ENCODE measurements around the gene TP53INP2. TPM values are rescaled to one million over a fixed set of nuclear protein-coding genes. Genes with fewer than 3 reads are reported as not detected.

TP53INP2 gene
- total and polyA plus RNA-seq, 2 of the 13 experiments (the other 11 are each of a cell fraction or from before 2014, with no cell fraction given) = 5.2 to 18.8 TPM

- TF ChIP-seq ZZZ3 (CRISPR knock-in tag; IDR thresholded peaks at IDR 0.05; ENCODE audit: borderline replicate concordance) (no peak), ZNF674 (CRISPR knock-in tag; IDR thresholded peaks at IDR 0.05; ENCODE audit: low read depth) (no peak; the same call in 1 of the 2 replicates), ZNF768 (CRISPR knock-in tag; IDR thresholded peaks at IDR 0.05) (no peak)
Measured at GRCh38 chr20:34703424-34704176, 544 bp upstream of the TP53INP2 start (continued).

- H3K4me2 ChIP-seq (ENCODE audit: low read depth, low read length) = peak overlapping the region; percentile 97
- no peak for FAIRE-seq
- POLR2A ChIA-PET = interaction anchor here (1.0 to 7.9 kb wide), 9 partner anchors 12 to 189 kb away, joined by 3 to 168 read pairs (median 9); partner anchors contain the start of genes DYNLRB1 and PIGU
- H3K4me1 ChIP-seq (ENCODE audit: insufficient read depth, low read length) = peaks cover 63% of the 10 kb centered on the region
- H3K27ac ChIP-seq (ENCODE audit: extremely low read length, insufficient read depth, low read length) = peak overlapping the region; percentile 92
- peak; percentile 0 for ATAC-seq
- no peaks in the 10 kb centered on the region; a peak in 1 of 5 replicates for H3K27me3 ChIP-seq (ENCODE audit: control insufficient read depth in 1 of 2, insufficient read depth in 2 of 2, low read length in 2 of 2)
- WGBS (ENCODE audit: low lambda C conversion rate) = 6% methylated on average over 5 of the region's 5 CpGs
- no peaks in the 10 kb centered on the region for H3K9me3 ChIP-seq (ENCODE audit: low read length)
- DNase-seq (ENCODE audit: low spot score) = no peak
- no peaks in the 10 kb centered on the region for H3K36me3 ChIP-seq (replicated peaks in 1 of 2; ENCODE audit: control insufficient read depth in 1 of 2, insufficient read depth in 2 of 2, low read length in 2 of 2)
- H4K20me1 ChIP-seq (ENCODE audit: insufficient read depth, low read length) = no peaks in the 10 kb centered on the region
- TSS peak; percentile 70 for BruUV-seq (replicated peaks)
- no peak overlapping the region for H2AFZ ChIP-seq (ENCODE audit: low read length)
- CTCF ChIA-PET (ENCODE audit: low intra/inter-chr PET ratio, low total read pairs) = no interaction called here
- H3K79me2 ChIP-seq (ENCODE audit: insufficient read depth, low read length) = peaks cover 15% of the 10 kb centered on the region
- intact Hi-C loops (cut with micrococcal nuclease; ENCODE audit: unreplicated experiment) (loop anchor here (5.0 to 10.0 kb wide), 3 partner anchors 60 to 168 kb away; no protein-coding TSS in a partner anchor), in situ Hi-C loops (cut with HindIII; ENCODE audit: extremely low pct_ligation_motif_present, low pct_unique_long_range_greater_than_20kb) (loop anchor here (10.0 kb wide), 1 partner anchor 400 kb away; the partner anchor contains the start of gene AHCY)
- peak overlapping the region; percentile 96 for H3K9ac ChIP-seq (ENCODE audit: insufficient read depth, low read depth, low read length)
- H3K4me3 ChIP-seq (replicated peaks in 1 of 3; ENCODE audit: insufficient read depth in 1 of 3, low read depth in 2 of 3, low read length in 3 of 3) = peak overlapping the region; percentile 82 to 98 (median 84)
- TF ChIP-seq KAT7 (CRISPR knock-in tag; IDR thresholded peaks at IDR 0.05; ENCODE audit: borderline replicate concordance) = no peak
- TF ChIP-seq SALL2 (CRISPR knock-in tag; IDR thresholded peaks at IDR 0.05) = peak; percentile 17; the same call in 1 of the 2 replicates
- 0 out of 2 replicates have a peak, but pooled peaks have one; percentile 20 for TF ChIP-seq ZBTB37 (CRISPR knock-in tag; IDR thresholded peaks at IDR 0.05)
- TF ChIP-seq CHD4 (IDR thresholded peaks at IDR 0.05; ENCODE audit: borderline replicate concordance, low read length) = 0 out of 2 replicates have a peak, but pooled peaks have one; percentile 11
- TF ChIP-seq ZFY (CRISPR knock-in tag; IDR thresholded peaks at IDR 0.05) = no peak
- 0 out of 2 replicates have a peak, but pooled peaks have one; percentile 41 for TF ChIP-seq ZNF430 (CRISPR knock-in tag; IDR thresholded peaks at IDR 0.05)
- 0 out of 2 replicates have a peak, but pooled peaks have one; percentile 7 for TF ChIP-seq SNAPC4 (CRISPR knock-in tag; IDR thresholded peaks at IDR 0.05)
- TF ChIP-seq RNF219 (CRISPR knock-in tag; IDR thresholded peaks at IDR 0.05) = 0 out of 2 replicates have a peak, but pooled peaks have one; percentile 9
- 0 out of 2 replicates have a peak, but pooled peaks have one; percentile 9 for TF ChIP-seq ZNF17 (CRISPR knock-in tag; IDR thresholded peaks at IDR 0.05)
Measured at GRCh38 chr20:34705008-34705396, 858 bp downstream of the TP53INP2 start.
